HepG2 (cell line): ENCODE results near the gene SLC6A17. TPM values are rescaled to one million over a fixed set of nuclear protein-coding genes. Genes with fewer than 3 reads are reported as not detected.

Source experiments
- ATAC-seq: fragments of 200-7000 bp; cut with Tn5 transposase; 3 replicates; pipeline ENCODE4 v1.9.1; 2020; ENCODE audit warnings: mild to moderate bottlenecking, moderate library complexity
- BruUV-seq: library from RNA; stranded (reverse); fragments of 400-500 nt; replicated peaks from 2 replicates; lab custom pipeline; 2021; lab: Mats Ljungman, UMichigan
- CTCF ChIA-PET: fragments of 300-600 bp; formaldehyde crosslinking; extraction: SDS; loops from one replicate; lab custom pipeline; 2021; ENCODE audit warnings: low total read pairs, inconsistent platforms, low intra/inter-chr PET ratio; lab: Yijun Ruan, JAX
- POLR2A ChIA-PET: fragments of 350-600 bp; sonication (Branson Sonifier 250); formaldehyde crosslinking; loops from one replicate; lab custom pipeline; 2020; ENCODE audit warnings: antibody characterized with exemption, inconsistent platforms; lab: Yijun Ruan, JAX
- DNase-seq: peaks from one replicate; pipeline ENCODE4 v3.0.0-alpha.2; 2015; ENCODE audit warnings: low spot score
- FAIRE-seq: peaks from 3 replicates; lab custom pipeline; 2011; peaks lifted over from hg19 to GRCh38; lab: Jason Lieb, UNC
- H2AFZ ChIP-seq: one replicate; pipeline ENCODE4 v1.6.1; 2011; ENCODE audit warnings: low read length, inconsistent platforms
- H3K27ac ChIP-seq: fragments of 300-600 bp; 3 replicates; pipeline ENCODE4 v1.8.0; 2011; ENCODE audit warnings: mixed run types, mild to moderate bottlenecking, mixed read lengths, low read length, inconsistent platforms; ENCODE audit not compliant: insufficient read depth; ENCODE audit errors: extremely low read length
- H3K27me3 ChIP-seq, 2 experiments: fragments of 200-600 bp in 1 of 2; 2 replicates in 1 of 2; 3 replicates in 1 of 2; pipeline versions ENCODE4 v1.6.0 to v1.8.0; 2011; ENCODE audit warnings: low read length in 2 of 2, mild to moderate bottlenecking in 2 of 2, moderate library complexity in 2 of 2, inconsistent platforms in 1 of 2; ENCODE audit not compliant: insufficient read depth in 2 of 2, control insufficient read depth in 1 of 2
- H3K36me3 ChIP-seq, 2 experiments: fragments of 200-600 bp in 1 of 2; replicated peaks in 1 of 2; 2 replicates in 1 of 2; 3 replicates in 1 of 2; pipeline versions ENCODE4 v1.5.1 to v1.8.0; 2011; ENCODE audit warnings: low read length in 2 of 2, inconsistent platforms in 1 of 2; ENCODE audit not compliant: insufficient read depth in 2 of 2, control insufficient read depth in 1 of 2
- H3K4me1 ChIP-seq: 2 replicates; pipeline ENCODE4 v1.5.1; 2012; ENCODE audit warnings: low read length, inconsistent platforms; ENCODE audit not compliant: insufficient read depth
- H3K4me2 ChIP-seq: 2 replicates; pipeline ENCODE4 v1.6.0; 2011; ENCODE audit warnings: low read depth, low read length, inconsistent platforms
- H3K4me3 ChIP-seq, 3 experiments: fragments of 200-600 bp in 1 of 3; sonication (generic), shearing (Covaris generic) in 1 of 3; replicated peaks in 1 of 3; 2 replicates each; pipeline ENCODE4 v1.5.1; 2011 to 2016; ENCODE audit warnings: low read length in 3 of 3, inconsistent platforms in 2 of 3, low read depth in 2 of 3, mild to moderate bottlenecking in 2 of 3, control low read depth in 1 of 3, mixed read lengths in 1 of 3; ENCODE audit not compliant: insufficient read depth in 1 of 3
- H3K79me2 ChIP-seq: one replicate; pipeline ENCODE4 v1.6.1; 2011; ENCODE audit warnings: low read length, inconsistent platforms; ENCODE audit not compliant: insufficient read depth
- H3K9ac ChIP-seq: 2 replicates; pipeline ENCODE4 v1.6.0; 2011; ENCODE audit warnings: mild to moderate bottlenecking, low read depth, low read length, inconsistent platforms; ENCODE audit not compliant: insufficient read depth
- H3K9me3 ChIP-seq: 2 replicates; pipeline ENCODE4 v1.5.1; 2012; ENCODE audit warnings: mild to moderate bottlenecking, low read length
- H4K20me1 ChIP-seq: 2 replicates; pipeline ENCODE4 v1.6.0; 2011; ENCODE audit warnings: inconsistent platforms, mild to moderate bottlenecking, low read length, moderate library complexity; ENCODE audit not compliant: insufficient read depth
- KDM6A ChIP-seq: IDR thresholded peaks from 2 replicates; pipeline ENCODE4 v1.6.1; 2016; ENCODE audit warnings: low read depth
- KLF6 ChIP-seq: IDR thresholded peaks from 2 replicates; pipeline ENCODE4 v1.8.0; 2016; ENCODE audit warnings: missing biosample characterization, missing genetic modification reagents
- MAFG ChIP-seq: sonication (generic); formaldehyde crosslinking; IDR thresholded peaks from 2 replicates; pipeline ENCODE4 v1.5.1; 2020; ENCODE audit warnings: mild to moderate bottlenecking, missing genetic modification reagents
- RFXANK ChIP-seq: IDR thresholded peaks from 2 replicates; pipeline ENCODE4 v1.6.1; 2016
- TSC22D2 ChIP-seq: sonication (generic); formaldehyde crosslinking; IDR thresholded peaks from 2 replicates; pipeline ENCODE4 v1.5.1; 2020; ENCODE audit warnings: missing genetic modification reagents, mild to moderate bottlenecking, borderline replicate concordance
- ZFP90 ChIP-seq: sonication (generic); formaldehyde crosslinking; IDR thresholded peaks from 2 replicates; pipeline ENCODE4 v1.8.0; 2022; ENCODE audit warnings: missing genetic modification reagents, mild to moderate bottlenecking, inconsistent platforms, borderline replicate concordance
- ZNF17 ChIP-seq: sonication (generic); formaldehyde crosslinking; IDR thresholded peaks from 2 replicates; pipeline ENCODE4 v1.5.0; 2020; ENCODE audit warnings: mild to moderate bottlenecking, missing genetic modification reagents
- ZNF552 ChIP-seq: sonication (generic); formaldehyde crosslinking; IDR thresholded peaks from 2 replicates; pipeline ENCODE4 v1.9.0; 2022; ENCODE audit warnings: missing genetic modification reagents, mild to moderate bottlenecking, borderline replicate concordance
- ZNF564 ChIP-seq: sonication (generic); formaldehyde crosslinking; IDR thresholded peaks from 2 replicates; pipeline ENCODE4 v1.8.1; 2023; ENCODE audit warnings: mild to moderate bottlenecking, missing genetic modification reagents
- ZSCAN25 ChIP-seq: sonication (generic); formaldehyde crosslinking; IDR thresholded peaks from 2 replicates; pipeline ENCODE4 v1.8.0; 2022; ENCODE audit warnings: mild to moderate bottlenecking, missing genetic modification reagents
- WGBS: methylation state at CpG from one replicate; pipeline ENCODE4 v1.1.6; 2017; ENCODE audit warnings: low lambda C conversion rate; 5-methylcytosine and 5-hydroxymethylcytosine counted together
- in situ Hi-C: cut with HindIII; loops from 2 replicates; pipeline ENCODE4 v1.10.0; 2017; ENCODE audit warnings: low pct_unique_long_range_greater_than_20kb; ENCODE audit not compliant: extremely low pct_ligation_motif_present
- intact Hi-C: fragments of 100-400 bp; cut with micrococcal nuclease; formaldehyde crosslinking; loops from one replicate; pipeline ENCODE4 v1.10.0; 2022; ENCODE audit not compliant: unreplicated experiment
- polyA plus RNA-seq, 8 experiments: library from polyadenylated mRNA; depleted of rRNA in 3 of 8; stranded (reverse) in 7 of 8; unstranded in 1 of 8; fragments of >200 nt; fragmentation: Illumina TruSeq in 4 of 8; extraction: Trizol in 4 of 8; gene quantifications; 2 replicates each; pipeline versions ENCODE4 v1.2.1 to v1.2.3, GENCODE V29; 2011 to 2016; ENCODE audit warnings: low read depth in 4 of 8, missing spikeins in 1 of 8, mixed read lengths in 1 of 8; ENCODE audit not compliant: insufficient read depth in 1 of 8
- total RNA-seq, 5 experiments: library from RNA; depleted of rRNA; stranded (reverse); fragments of >200 nt; fragmentation: Illumina TruSeq; extraction: Trizol; gene quantifications; 2 replicates each; pipeline ENCODE4 v1.2.3, GENCODE V29; 2016; ENCODE audit warnings: low read depth in 1 of 5
- TF ChIP-seq, protein P1 (sequence below): sonication (generic); formaldehyde crosslinking; IDR thresholded peaks from 2 replicates; pipeline ENCODE4 v1.5.0; 2020; ENCODE audit warnings: missing genetic modification reagents
- TF ChIP-seq, protein P2 (sequence below): sonication (generic); formaldehyde crosslinking; IDR thresholded peaks from 2 replicates; pipeline ENCODE4 v1.8.1; 2022; ENCODE audit warnings: mild to moderate bottlenecking, missing genetic modification reagents
- TF ChIP-seq, protein P3 (sequence below): sonication (generic); formaldehyde crosslinking; IDR thresholded peaks from 2 replicates; pipeline ENCODE4 v1.9.0; 2021; ENCODE audit warnings: mild to moderate bottlenecking, missing genetic modification reagents

SLC6A17 gene
- total and polyA plus RNA-seq, 2 of the 13 experiments (the other 11 are each of a cell fraction or from before 2014, with no cell fraction given), result not detected

DNA sequence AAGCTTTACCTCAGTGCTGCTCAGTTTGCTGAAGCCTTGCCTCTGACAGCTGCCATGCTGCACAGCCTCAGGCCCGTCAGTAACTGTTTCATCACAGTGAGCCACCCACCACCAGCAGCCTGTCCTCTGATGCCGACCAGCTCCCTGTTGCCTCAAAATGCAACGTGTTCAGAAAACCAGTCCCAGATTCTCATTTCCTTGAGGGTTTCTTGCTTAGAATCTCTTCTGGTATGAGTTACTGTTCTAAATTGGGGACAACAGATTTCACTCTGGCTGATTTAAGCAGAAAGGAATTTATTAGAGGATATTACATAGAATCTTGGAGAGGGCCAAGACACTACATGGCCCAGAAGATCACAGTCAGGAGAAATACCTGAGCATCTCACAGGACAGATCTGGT is 27.1 kb upstream of the SLC6A17 start:
- no TSS peak for BruUV-seq
- Histone ChIP-seq H3K4me2 (no peak overlapping the region), H3K4me1 (no peaks in the 10 kb centered on the region), H3K79me2 (no peaks in the 10 kb centered on the region), H3K9ac (no peak overlapping the region), H2AFZ (no peak overlapping the region), H3K4me3 (no peak overlapping the region), H3K27me3 (no peaks in the 10 kb centered on the region; a peak in 1 of 5 replicates), H3K27ac (no peak overlapping the region), H3K9me3 (no peaks in the 10 kb centered on the region), H3K36me3 (no peaks in the 10 kb centered on the region), H4K20me1 (no peaks in the 10 kb centered on the region)
- no peak for FAIRE-seq
- in situ Hi-C loops (no loop called here), intact Hi-C loops (no loop called here)
- 0% methylated on average over 3 of the region's 3 CpGs for WGBS
- no peak for ATAC-seq
- ChIA-PET CTCF (no interaction called here), POLR2A (no interaction called here)
- DNase-seq, result no peak
- TF ChIP-seq, protein P1, sequence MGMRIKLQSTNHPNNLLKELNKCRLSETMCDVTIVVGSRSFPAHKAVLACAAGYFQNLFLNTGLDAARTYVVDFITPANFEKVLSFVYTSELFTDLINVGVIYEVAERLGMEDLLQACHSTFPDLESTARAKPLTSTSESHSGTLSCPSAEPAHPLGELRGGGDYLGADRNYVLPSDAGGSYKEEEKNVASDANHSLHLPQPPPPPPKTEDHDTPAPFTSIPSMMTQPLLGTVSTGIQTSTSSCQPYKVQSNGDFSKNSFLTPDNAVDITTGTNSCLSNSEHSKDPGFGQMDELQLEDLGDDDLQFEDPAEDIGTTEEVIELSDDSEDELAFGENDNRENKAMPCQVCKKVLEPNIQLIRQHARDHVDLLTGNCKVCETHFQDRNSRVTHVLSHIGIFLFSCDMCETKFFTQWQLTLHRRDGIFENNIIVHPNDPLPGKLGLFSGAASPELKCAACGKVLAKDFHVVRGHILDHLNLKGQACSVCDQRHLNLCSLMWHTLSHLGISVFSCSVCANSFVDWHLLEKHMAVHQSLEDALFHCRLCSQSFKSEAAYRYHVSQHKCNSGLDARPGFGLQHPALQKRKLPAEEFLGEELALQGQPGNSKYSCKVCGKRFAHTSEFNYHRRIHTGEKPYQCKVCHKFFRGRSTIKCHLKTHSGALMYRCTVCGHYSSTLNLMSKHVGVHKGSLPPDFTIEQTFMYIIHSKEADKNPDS, result no peak
- no peak for TF ChIP-seq KDM6A
- TF ChIP-seq ZNF552 (CRISPR knock-in tag), result no peak
- no peak for TF ChIP-seq ZNF564 (CRISPR knock-in tag)
- no peak for TF ChIP-seq TSC22D2 (CRISPR knock-in tag)
- TF ChIP-seq ZNF17, result no peak
- no peak for TF ChIP-seq MAFG (CRISPR knock-in tag)
- no peak for TF ChIP-seq KLF6 (CRISPR knock-in tag)
- TF ChIP-seq ZSCAN25 (CRISPR knock-in tag), result no peak
- no peak for TF ChIP-seq RFXANK (CRISPR knock-in tag)
- TF ChIP-seq, protein P2, sequence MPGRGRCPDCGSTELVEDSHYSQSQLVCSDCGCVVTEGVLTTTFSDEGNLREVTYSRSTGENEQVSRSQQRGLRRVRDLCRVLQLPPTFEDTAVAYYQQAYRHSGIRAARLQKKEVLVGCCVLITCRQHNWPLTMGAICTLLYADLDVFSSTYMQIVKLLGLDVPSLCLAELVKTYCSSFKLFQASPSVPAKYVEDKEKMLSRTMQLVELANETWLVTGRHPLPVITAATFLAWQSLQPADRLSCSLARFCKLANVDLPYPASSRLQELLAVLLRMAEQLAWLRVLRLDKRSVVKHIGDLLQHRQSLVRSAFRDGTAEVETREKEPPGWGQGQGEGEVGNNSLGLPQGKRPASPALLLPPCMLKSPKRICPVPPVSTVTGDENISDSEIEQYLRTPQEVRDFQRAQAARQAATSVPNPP (CRISPR knock-in tag), result no peak
- TF ChIP-seq, protein P3, sequence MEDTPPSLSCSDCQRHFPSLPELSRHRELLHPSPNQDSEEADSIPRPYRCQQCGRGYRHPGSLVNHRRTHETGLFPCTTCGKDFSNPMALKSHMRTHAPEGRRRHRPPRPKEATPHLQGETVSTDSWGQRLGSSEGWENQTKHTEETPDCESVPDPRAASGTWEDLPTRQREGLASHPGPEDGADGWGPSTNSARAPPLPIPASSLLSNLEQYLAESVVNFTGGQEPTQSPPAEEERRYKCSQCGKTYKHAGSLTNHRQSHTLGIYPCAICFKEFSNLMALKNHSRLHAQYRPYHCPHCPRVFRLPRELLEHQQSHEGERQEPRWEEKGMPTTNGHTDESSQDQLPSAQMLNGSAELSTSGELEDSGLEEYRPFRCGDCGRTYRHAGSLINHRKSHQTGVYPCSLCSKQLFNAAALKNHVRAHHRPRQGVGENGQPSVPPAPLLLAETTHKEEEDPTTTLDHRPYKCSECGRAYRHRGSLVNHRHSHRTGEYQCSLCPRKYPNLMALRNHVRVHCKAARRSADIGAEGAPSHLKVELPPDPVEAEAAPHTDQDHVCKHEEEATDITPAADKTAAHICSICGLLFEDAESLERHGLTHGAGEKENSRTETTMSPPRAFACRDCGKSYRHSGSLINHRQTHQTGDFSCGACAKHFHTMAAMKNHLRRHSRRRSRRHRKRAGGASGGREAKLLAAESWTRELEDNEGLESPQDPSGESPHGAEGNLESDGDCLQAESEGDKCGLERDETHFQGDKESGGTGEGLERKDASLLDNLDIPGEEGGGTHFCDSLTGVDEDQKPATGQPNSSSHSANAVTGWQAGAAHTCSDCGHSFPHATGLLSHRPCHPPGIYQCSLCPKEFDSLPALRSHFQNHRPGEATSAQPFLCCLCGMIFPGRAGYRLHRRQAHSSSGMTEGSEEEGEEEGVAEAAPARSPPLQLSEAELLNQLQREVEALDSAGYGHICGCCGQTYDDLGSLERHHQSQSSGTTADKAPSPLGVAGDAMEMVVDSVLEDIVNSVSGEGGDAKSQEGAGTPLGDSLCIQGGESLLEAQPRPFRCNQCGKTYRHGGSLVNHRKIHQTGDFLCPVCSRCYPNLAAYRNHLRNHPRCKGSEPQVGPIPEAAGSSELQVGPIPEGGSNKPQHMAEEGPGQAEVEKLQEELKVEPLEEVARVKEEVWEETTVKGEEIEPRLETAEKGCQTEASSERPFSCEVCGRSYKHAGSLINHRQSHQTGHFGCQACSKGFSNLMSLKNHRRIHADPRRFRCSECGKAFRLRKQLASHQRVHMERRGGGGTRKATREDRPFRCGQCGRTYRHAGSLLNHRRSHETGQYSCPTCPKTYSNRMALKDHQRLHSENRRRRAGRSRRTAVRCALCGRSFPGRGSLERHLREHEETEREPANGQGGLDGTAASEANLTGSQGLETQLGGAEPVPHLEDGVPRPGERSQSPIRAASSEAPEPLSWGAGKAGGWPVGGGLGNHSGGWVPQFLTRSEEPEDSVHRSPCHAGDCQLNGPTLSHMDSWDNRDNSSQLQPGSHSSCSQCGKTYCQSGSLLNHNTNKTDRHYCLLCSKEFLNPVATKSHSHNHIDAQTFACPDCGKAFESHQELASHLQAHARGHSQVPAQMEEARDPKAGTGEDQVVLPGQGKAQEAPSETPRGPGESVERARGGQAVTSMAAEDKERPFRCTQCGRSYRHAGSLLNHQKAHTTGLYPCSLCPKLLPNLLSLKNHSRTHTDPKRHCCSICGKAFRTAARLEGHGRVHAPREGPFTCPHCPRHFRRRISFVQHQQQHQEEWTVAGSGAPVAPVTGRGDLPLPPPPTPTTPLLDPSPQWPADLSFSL (CRISPR knock-in tag), result no peak
- no peak for TF ChIP-seq ZFP90 (CRISPR knock-in tag)
